HG03354 (cell line): ENCODE measurements around the gene RPL22.

Experiments
- ATAC-seq: cut with Tn5 transposase; IDR thresholded peaks from one replicate; pipeline ENCODE4 v1.9.1; 2021; ENCODE audit warnings: mild to moderate bottlenecking; ENCODE audit not compliant: unreplicated experiment, poor library complexity, severe bottlenecking

Gene RPL22

DNA sequence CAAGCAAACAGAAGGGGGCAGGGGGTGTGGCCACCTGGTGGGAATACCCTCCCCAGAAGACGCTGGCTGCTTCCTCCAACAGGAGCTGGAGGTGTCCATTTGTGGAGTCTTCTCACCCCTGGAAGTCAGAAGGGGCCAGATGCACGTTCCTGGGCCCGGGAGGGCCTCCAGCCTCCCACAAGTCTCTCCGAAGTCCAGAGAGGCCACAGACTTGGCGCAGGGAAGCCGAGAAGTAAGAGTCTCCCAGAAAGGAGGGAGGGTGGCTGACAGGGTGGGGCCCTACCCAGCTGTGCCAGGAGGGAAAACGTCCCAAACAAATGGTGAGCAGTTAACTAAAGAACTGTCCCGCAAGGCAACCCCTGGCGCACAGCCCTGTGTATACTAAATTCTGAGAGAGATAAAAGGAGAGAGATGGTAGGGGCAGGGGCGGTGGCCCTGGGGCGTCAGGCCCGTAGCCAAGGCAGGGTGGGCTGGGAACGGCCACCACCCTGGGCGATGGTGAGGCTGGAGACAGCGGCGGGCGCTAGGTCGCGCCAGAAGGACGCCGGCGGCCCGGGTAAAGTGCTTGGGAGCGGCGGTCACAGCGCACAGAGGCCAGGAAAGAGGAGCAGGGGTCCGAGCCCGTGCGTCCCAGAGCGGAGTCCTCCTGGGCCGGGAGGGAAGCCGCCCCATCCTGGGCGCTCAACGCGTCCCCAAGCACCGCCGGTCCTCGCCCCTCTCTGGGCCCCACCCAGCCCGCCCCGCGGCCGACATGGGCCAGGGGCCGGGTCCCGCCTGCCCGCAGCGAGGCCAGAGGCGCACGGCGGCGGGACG, 20.4 kb downstream of the RPL22 start:
- no peak for ATAC-seq

DNA sequence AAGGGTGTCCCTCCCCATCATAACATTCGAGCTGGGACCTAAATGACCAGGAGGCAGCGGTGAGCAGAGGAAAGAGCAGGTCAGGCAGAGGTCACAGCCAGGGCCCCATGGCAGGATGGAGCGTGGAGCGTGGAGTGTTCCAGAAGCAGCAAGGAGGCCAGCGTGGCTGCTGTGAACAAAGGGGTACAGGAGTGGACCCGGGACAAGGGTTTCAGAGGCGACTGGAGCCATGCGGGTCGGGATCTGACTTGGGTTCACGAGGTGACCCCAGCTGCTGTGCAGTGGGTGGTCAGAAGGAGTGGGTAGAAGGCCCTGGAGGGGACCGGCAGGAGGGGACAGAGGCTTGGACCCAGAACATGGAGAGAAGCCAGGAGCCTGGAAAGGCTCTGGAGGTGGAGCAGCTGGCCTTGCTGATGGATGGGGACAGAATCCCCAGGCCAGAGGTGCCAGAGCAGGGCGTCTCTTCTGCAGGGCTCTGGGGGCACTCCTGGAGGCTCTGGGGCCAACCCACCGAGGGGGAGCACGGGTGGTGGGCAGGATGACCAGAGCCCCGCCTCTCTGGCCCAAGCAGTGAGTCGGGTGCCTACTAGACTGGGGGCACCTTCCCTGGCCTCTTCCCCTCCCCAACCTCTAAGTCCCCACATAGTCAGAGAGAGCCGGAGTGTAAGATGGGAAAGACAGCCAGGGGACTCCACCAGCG, 21.6 kb downstream of the RPL22 start:
- no peak for ATAC-seq

- no peak for ATAC-seq
Measured at GRCh38 chr1:6176779-6177178, 22.6 kb downstream of the RPL22 start.

GRCh38 chr1:6175411-6175828, 24.0 kb downstream of the RPL22 start:
- ATAC-seq, result no peak

- ATAC-seq, result no peak
Measured at GRCh38 chr1:6174621-6175410, 24.6 kb downstream of the RPL22 start.

DNA sequence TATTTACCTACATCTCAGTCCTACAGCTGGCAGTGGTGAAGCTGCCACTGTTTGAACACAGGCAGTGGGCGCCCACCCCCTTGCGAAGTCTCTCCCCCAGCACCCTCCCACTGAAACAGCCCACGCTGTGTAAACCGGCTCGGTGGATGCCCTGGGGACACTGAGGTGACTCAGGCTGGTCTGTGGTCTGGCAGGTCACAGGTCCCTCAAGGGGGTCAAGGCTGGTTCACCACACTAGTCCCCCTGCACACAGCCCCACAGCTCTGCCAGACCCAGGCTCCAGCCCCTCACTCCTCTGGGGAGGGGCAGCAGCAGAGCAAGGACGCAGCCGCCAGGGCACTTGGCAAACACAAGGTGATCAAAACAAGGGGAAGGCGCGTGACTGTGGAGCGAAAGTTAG, 26.8 kb downstream of the RPL22 start:
- no peak for ATAC-seq

DNA sequence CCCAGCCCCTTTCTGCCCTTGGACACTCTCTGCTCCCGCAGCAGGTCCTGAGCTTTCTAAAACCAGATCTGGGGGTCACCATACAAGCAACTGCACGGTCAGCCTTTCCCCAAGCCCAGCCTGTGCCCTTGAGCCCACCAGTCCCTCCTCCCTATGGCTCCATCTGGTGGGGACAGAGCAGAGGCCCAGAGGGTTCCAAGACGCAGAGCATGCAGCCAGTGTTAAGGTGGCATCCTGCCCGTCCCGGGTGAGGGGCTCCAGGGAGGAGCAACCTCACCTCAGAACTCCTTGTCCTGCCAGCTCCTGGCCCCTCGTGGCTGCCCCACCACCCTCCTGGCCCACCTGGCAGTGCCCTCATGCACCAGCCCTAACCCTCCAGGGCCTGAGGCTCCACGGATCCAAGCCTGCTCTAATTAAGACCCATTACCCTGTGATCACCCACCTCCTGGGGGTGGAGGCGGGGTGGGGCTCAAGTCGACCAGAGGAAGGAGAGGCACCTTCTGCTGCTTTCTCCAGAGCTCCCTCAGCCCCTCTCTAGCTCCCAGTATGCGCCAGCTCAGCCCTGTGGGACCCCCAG, 27.8 kb downstream of the RPL22 start:
- no peak for ATAC-seq

GRCh38 chr1:6170742-6171201, 28.6 kb downstream of the RPL22 start:
- no peak for ATAC-seq

GRCh38 chr1:6170116-6170741, 29.2 kb downstream of the RPL22 start:
- ATAC-seq, result no peak

GRCh38 chr1:6168947-6169586, 30.3 kb downstream of the RPL22 start:
- ATAC-seq, result no peak

DNA sequence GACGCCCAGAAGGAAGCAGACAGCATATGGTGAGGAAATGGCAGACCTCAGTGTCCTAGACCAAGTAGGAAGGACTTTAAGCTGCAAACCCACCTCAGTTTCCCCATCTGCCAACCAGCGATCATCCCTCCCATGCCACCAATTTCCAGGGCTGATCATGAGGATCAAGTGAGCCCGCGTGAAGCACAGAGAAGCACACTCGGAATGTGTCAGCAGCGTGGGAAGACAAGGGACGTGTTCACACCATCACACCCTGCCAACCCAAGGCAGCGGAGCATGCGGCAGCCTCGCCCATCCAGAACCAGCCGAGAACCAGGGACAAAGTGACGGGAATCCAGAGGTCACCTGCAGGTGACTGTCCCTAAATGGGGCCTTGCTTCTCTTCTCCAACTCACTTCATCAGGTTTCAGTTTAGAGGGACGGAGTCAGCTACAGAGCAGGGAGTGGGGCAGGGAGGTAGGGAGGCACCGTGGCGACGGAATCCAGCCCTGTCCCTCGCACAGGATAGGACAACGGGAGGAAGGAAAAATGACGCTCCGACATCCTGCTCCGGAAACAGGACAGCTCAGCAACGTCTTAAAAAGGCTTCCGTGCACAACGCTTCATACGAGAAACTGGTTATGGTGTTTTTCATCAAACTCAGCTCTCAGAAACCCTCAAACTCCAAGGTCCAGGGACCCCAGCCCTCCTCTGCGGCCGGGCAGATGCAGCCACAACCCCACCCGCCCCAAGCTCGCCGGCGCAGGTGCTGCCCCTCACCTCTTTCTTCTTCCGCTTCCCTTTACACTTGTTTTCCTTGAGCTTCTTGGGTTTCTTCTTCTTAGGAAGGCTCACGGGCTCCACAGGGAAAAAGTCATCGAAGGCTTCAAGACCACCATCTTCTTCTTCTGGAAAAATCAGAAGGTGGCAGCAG, 31.7 kb downstream of the RPL22 start:
- ATAC-seq, result no peak

DNA sequence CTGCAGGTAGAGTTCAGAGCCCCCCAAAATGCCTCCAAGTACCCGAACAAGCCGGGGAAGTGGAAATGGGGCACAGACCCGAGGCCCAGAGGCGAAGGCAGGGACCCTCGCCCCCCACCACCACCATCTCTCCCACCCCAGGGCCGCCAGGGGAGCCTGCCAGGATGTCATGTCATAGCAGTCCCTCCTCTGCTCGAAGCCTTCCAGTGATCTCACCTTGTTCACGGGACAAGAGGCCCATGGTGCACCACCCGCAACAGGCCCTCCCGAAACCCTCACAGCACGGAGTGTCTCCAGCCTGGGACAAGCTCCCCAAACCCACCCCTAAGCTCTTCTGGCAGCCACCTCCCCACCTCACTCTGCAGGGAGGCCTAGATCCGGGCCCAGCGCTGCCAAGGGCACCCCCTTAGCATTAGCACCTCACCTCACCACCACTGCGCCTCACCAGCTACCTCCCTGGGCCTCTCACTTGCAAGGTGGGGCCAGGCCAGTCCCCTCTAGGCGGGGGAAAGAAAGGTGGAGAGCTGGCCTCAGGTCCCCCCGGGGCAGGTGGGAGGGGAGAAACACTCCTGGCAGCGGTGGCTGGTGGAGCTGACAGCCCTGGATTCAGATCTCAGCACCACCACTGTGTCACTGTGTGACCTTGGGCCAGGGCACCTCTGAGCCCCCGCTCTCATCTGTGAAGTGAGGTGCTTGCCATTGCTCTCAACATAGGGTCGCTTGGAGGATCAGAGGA, 32.6 kb downstream of the RPL22 start:
- no peak for ATAC-seq

- no peak for ATAC-seq
Measured at GRCh38 chr1:6166221-6166620, 33.2 kb downstream of the RPL22 start.

DNA sequence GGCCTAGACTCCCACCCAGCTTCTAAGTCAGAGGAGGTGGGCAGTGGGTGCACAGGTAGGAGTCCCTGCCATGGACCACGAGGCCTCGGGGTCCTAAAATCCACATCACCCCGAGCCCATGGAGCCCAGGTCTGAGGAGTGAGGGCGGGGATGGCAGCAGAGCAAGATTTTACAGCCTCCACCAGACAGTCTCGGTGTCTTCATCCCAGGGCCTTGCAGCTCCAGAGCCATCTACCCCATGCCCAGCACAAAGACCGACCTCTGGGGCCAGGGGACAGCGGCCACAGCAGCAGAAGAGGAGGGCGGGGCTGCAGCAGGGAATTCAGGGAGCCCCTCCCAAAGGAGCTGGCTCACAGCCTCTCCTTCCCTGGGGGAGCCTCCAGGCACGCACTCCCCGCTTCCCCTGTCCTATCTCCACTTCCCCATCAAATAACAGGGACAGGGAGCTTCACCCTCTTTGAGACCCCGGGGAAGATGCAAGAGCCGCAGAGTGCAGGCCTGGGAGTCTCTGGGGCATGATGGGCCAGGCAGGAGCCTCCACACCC, 33.9 kb downstream of the RPL22 start:
- ATAC-seq, result no peak

- no peak for ATAC-seq
Measured at GRCh38 chr1:6165027-6165426, 34.4 kb downstream of the RPL22 start.

DNA sequence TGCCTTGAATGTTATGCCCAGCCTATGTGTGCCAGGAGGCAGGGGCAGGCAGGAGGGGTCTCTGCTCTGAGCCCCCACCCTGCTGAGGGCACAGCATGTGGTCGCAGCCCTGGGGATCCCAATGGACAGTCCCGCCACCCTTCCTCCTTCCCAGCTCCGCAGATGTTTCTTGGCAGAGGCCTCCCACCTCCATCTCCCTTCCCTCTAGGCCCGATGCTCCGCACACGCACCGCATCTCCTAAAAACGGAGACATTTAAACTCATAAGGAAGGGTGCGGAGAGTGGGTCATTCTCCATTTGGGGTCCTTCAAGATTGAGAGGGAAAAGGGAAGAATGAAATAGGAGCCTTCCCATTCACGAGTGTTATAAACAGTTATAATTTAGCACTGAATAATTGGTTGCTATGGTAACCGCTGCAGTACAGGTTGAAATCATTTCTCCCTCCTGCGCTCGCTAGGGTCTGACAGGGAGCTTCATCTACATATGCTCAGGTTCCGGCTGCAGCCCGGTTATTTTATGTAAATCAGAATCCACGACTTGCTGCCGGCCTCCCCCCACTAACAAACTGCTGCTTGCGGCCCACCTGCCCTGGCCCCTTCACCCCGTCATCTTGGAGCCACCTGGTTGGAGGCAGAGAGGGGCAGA, 35.3 kb downstream of the RPL22 start:
- ATAC-seq, result no peak
